ENCODE data around the gene GADD45G. TPM values are rescaled to one million over a fixed set of nuclear protein-coding genes. Genes with fewer than 3 reads are reported as not detected.

GADD45G gene
- total RNA-seq, 1 experiment from 2014 or later = 10.6 TPM

DNA sequence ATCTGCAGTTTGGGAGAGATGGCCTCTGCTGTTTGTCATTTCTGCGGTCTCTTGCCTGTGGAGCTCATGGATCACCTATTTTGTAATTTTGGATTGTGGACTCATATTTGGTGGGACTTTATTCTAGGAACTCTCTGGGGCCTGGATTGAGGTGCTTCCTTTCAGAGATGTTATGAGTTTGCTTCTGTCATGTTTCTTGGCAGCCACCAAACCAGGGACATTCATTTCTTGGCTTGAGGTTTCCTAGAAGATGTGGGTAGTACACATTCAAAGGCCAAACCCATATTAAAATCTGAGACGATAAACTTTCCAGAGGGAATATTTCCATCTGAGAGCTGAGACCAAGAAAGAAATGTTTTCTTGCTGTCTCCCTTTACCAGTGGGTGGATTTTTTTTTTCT, 37.2 kb upstream of the GADD45G start (continued):
- TF ChIP-seq SMAD3 (CRISPR knock-in tag; IDR thresholded peaks at IDR 0.05; ENCODE audit: borderline replicate concordance) (no peak), ZSCAN18 (CRISPR knock-in tag; IDR thresholded peaks at IDR 0.05) (no peak), MYBL2 (CRISPR knock-in tag; IDR thresholded peaks at IDR 0.05) (no peak), CREM (CRISPR knock-in tag; IDR thresholded peaks at IDR 0.05) (no peak)
- TF ChIP-seq, protein P1, sequence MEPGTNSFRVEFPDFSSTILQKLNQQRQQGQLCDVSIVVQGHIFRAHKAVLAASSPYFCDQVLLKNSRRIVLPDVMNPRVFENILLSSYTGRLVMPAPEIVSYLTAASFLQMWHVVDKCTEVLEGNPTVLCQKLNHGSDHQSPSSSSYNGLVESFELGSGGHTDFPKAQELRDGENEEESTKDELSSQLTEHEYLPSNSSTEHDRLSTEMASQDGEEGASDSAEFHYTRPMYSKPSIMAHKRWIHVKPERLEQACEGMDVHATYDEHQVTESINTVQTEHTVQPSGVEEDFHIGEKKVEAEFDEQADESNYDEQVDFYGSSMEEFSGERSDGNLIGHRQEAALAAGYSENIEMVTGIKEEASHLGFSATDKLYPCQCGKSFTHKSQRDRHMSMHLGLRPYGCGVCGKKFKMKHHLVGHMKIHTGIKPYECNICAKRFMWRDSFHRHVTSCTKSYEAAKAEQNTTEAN (CRISPR knock-in tag; IDR thresholded peaks at IDR 0.05) = no peak

GRCh38 chr9:89574309-89574708, 30.5 kb upstream of the GADD45G start:
- ATAC-seq = no peak
- H3K36me3 Mint-ChIP-seq = no peaks in the 10 kb centered on the region
- no peak for DNase-seq (ENCODE audit: low spot score)
- ChIA-PET CTCF (interaction anchor here (3.4 to 7.0 kb wide), 2 partner anchors 18 to 145 kb away, joined by 11 to 123 read pairs; no protein-coding TSS in a partner anchor), POLR2A (no interaction called here)
- no peak overlapping the region for H3K4me3 Mint-ChIP-seq
- no peaks in the 10 kb centered on the region for H3K27me3 Mint-ChIP-seq (ENCODE audit: low read depth)
- TF ChIP-seq ZNF281 (CRISPR knock-in tag; IDR thresholded peaks at IDR 0.05) (no peak), ETV6 (CRISPR knock-in tag; IDR thresholded peaks at IDR 0.05) (no peak), CREB1 (CRISPR knock-in tag; IDR thresholded peaks at IDR 0.05) (no peak), SMAD3 (CRISPR knock-in tag; IDR thresholded peaks at IDR 0.05; ENCODE audit: borderline replicate concordance) (no peak), SMAD4 (CRISPR knock-in tag; IDR thresholded peaks at IDR 0.05) (no peak), ZNF532 (CRISPR knock-in tag; IDR thresholded peaks at IDR 0.05; ENCODE audit: borderline replicate concordance) (no peak), NR1H2 (CRISPR knock-in tag; IDR thresholded peaks at IDR 0.05) (no peak), NFYB (CRISPR knock-in tag; conservative IDR thresholded peaks at IDR 0.05; ENCODE audit: low read depth) (no peak), RELA (CRISPR knock-in tag; IDR thresholded peaks at IDR 0.05; ENCODE audit: borderline replicate concordance) (no peak), ZNF232 (CRISPR knock-in tag; IDR thresholded peaks at IDR 0.05) (no peak)
- TF ChIP-seq, protein P2, sequence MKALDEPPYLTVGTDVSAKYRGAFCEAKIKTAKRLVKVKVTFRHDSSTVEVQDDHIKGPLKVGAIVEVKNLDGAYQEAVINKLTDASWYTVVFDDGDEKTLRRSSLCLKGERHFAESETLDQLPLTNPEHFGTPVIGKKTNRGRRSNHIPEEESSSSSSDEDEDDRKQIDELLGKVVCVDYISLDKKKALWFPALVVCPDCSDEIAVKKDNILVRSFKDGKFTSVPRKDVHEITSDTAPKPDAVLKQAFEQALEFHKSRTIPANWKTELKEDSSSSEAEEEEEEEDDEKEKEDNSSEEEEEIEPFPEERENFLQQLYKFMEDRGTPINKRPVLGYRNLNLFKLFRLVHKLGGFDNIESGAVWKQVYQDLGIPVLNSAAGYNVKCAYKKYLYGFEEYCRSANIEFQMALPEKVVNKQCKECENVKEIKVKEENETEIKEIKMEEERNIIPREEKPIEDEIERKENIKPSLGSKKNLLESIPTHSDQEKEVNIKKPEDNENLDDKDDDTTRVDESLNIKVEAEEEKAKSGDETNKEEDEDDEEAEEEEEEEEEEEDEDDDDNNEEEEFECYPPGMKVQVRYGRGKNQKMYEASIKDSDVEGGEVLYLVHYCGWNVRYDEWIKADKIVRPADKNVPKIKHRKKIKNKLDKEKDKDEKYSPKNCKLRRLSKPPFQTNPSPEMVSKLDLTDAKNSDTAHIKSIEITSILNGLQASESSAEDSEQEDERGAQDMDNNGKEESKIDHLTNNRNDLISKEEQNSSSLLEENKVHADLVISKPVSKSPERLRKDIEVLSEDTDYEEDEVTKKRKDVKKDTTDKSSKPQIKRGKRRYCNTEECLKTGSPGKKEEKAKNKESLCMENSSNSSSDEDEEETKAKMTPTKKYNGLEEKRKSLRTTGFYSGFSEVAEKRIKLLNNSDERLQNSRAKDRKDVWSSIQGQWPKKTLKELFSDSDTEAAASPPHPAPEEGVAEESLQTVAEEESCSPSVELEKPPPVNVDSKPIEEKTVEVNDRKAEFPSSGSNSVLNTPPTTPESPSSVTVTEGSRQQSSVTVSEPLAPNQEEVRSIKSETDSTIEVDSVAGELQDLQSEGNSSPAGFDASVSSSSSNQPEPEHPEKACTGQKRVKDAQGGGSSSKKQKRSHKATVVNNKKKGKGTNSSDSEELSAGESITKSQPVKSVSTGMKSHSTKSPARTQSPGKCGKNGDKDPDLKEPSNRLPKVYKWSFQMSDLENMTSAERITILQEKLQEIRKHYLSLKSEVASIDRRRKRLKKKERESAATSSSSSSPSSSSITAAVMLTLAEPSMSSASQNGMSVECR (CRISPR knock-in tag; IDR thresholded peaks at IDR 0.05; ENCODE audit: borderline replicate concordance) = no peak
- TF ChIP-seq, protein P3, sequence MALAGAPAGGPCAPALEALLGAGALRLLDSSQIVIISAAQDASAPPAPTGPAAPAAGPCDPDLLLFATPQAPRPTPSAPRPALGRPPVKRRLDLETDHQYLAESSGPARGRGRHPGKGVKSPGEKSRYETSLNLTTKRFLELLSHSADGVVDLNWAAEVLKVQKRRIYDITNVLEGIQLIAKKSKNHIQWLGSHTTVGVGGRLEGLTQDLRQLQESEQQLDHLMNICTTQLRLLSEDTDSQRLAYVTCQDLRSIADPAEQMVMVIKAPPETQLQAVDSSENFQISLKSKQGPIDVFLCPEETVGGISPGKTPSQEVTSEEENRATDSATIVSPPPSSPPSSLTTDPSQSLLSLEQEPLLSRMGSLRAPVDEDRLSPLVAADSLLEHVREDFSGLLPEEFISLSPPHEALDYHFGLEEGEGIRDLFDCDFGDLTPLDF (CRISPR knock-in tag; IDR thresholded peaks at IDR 0.05) = no peak
- TF ChIP-seq, protein P4, sequence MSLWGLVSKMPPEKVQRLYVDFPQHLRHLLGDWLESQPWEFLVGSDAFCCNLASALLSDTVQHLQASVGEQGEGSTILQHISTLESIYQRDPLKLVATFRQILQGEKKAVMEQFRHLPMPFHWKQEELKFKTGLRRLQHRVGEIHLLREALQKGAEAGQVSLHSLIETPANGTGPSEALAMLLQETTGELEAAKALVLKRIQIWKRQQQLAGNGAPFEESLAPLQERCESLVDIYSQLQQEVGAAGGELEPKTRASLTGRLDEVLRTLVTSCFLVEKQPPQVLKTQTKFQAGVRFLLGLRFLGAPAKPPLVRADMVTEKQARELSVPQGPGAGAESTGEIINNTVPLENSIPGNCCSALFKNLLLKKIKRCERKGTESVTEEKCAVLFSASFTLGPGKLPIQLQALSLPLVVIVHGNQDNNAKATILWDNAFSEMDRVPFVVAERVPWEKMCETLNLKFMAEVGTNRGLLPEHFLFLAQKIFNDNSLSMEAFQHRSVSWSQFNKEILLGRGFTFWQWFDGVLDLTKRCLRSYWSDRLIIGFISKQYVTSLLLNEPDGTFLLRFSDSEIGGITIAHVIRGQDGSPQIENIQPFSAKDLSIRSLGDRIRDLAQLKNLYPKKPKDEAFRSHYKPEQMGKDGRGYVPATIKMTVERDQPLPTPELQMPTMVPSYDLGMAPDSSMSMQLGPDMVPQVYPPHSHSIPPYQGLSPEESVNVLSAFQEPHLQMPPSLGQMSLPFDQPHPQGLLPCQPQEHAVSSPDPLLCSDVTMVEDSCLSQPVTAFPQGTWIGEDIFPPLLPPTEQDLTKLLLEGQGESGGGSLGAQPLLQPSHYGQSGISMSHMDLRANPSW (CRISPR knock-in tag; conservative IDR thresholded peaks at IDR 0.05; ENCODE audit: low read depth) = no peak
- H3K4me1 Mint-ChIP-seq = no peaks in the 10 kb centered on the region
- peaks cover 5% of the 10 kb centered on the region for H3K9me3 Mint-ChIP-seq
- H3K27ac Mint-ChIP-seq = no peak overlapping the region
